Cardiac muscle cell (in vitro differentiated cells and primary cell): ENCODE measurements around the gene LRRC4. TPM values are rescaled to one million over a fixed set of nuclear protein-coding genes. Genes with fewer than 3 reads are reported as not detected.

Source experiments
- DNase-seq, 2 donors: peaks; one replicate each; pipeline versions ENCODE4 v3.0.0 to v3.0.0-alpha.2; 2010 to 2017; ENCODE audit warnings: low read depth in 1 of 2, low spot score in 1 of 2
- H3K27ac ChIP-seq: fragments of 200-600 bp; sonication (generic); 2 replicates; pipeline ENCODE4 v1.5.1; 2016
- H3K27me3 ChIP-seq: fragments of 200-600 bp; sonication (generic); 2 replicates; pipeline ENCODE4 v1.6.0; 2016; ENCODE audit warnings: control low read depth
- H3K36me3 ChIP-seq: fragments of 200-600 bp; sonication (generic); 2 replicates; pipeline ENCODE4 v1.5.1; 2016; ENCODE audit warnings: control low read depth
- H3K4me1 ChIP-seq: fragments of 200-600 bp; sonication (generic); 2 replicates; pipeline ENCODE4 v1.8.1; 2017; ENCODE audit warnings: low read depth, mild to moderate bottlenecking, mixed run types
- H3K4me3 ChIP-seq: fragments of 200-600 bp; sonication (generic); 2 replicates; pipeline ENCODE4 v1.5.1; 2016; ENCODE audit warnings: mild to moderate bottlenecking
- H3K9me3 ChIP-seq: fragments of 200-600 bp; sonication (generic); 2 replicates; pipeline ENCODE4 v1.5.1; 2017; ENCODE audit warnings: low read depth, mild to moderate bottlenecking, control low read depth
- polyA plus RNA-seq: library from polyadenylated mRNA; unstranded; fragments of >200 nt; fragmentation: Nextera tagmentation; extraction: Ambion mirVana; gene quantifications from 2 replicates; pipeline ENCODE4 v1.2.1, GENCODE V29; 2016
- total RNA-seq: library from RNA; depleted of rRNA; stranded (reverse); fragments of >200 nt; gene quantifications from 2 replicates; pipeline ENCODE4 v1.2.3, GENCODE V29; 2016
- TF ChIP-seq, protein P1 (sequence below): IDR thresholded peaks from 2 replicates; pipeline ENCODE4 v1.5.1; 2012; ENCODE audit warnings: low read depth, mild to moderate bottlenecking, low read length

LRRC4 gene
- total and polyA plus RNA-seq, 2 experiments from 2014 or later, result 2.9 to 9.3 TPM

DNA sequence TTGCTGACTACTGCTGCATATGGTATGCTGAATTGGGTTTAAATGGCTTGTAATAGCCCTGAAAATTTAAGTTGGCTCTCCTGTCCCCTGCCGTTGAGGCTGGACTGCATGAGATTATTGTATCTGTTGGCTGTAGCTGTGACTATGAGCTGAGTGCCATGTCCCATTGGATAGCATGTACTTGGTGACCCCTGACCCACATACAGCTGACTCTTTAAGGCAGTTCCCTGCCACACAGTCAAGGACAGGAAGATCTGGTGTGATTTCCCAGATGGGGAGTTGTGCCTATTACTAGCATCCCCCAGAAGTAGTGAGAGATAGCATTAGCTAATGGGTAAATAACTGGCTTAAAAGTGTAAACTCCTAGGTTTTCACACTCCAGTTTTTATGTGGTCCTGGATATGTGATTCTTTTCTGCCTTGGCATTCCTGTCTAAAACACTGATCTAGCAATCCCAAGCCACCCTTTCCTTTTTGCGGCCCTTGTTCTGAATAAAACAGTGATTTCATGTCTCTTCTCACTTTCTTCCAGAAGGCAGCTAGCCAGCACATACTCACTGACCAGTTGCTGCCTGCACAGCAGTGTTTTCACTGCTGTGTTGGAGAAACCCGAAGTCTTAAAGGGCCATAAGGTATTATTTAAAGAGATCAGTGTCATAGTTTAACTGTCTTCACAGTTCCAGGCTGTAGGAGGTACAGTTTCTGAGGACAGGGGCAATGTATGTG, 35.9 kb downstream of the LRRC4 start:
- no peaks in the 10 kb centered on the region for H3K36me3 ChIP-seq
- no peak overlapping the region for H3K4me3 ChIP-seq
- H3K27ac ChIP-seq, result peak overlapping the region; percentile 74
- peak in 1 of 2 donors; percentile 63 for DNase-seq
- no peaks in the 10 kb centered on the region for H3K27me3 ChIP-seq
- TF ChIP-seq, protein P1, sequence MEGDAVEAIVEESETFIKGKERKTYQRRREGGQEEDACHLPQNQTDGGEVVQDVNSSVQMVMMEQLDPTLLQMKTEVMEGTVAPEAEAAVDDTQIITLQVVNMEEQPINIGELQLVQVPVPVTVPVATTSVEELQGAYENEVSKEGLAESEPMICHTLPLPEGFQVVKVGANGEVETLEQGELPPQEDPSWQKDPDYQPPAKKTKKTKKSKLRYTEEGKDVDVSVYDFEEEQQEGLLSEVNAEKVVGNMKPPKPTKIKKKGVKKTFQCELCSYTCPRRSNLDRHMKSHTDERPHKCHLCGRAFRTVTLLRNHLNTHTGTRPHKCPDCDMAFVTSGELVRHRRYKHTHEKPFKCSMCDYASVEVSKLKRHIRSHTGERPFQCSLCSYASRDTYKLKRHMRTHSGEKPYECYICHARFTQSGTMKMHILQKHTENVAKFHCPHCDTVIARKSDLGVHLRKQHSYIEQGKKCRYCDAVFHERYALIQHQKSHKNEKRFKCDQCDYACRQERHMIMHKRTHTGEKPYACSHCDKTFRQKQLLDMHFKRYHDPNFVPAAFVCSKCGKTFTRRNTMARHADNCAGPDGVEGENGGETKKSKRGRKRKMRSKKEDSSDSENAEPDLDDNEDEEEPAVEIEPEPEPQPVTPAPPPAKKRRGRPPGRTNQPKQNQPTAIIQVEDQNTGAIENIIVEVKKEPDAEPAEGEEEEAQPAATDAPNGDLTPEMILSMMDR, result no peak
- no peaks in the 10 kb centered on the region for H3K9me3 ChIP-seq
- peaks cover 46% of the 10 kb centered on the region for H3K4me1 ChIP-seq

DNA sequence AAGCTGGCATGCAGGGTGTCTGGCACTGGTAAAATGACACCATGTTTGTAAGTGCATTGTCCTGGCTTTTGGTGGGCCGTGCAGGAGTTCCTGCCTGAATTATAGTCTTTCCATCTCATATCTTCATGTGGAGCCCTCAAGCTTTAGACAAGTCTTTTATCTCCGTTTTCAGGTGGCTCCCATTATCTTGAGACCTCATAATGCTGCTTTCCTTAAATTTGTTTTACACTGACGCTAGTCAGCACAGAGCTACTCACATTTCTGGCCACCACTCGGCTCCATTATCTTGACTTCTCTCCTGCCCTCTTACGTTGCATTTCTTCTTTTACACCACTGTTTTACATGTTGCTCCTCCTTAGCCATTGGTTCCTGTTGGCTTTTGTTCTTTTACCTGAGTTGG, 37.2 kb downstream of the LRRC4 start:
- DNase-seq, result no peak
- no peaks in the 10 kb centered on the region for H3K9me3 ChIP-seq
- H3K4me1 ChIP-seq, result peaks cover 46% of the 10 kb centered on the region
- H3K36me3 ChIP-seq, result no peaks in the 10 kb centered on the region
- no peaks in the 10 kb centered on the region for H3K27me3 ChIP-seq
- TF ChIP-seq, protein P1, result no peak
- H3K27ac ChIP-seq, result no peak overlapping the region
- H3K4me3 ChIP-seq, result no peak overlapping the region

DNA sequence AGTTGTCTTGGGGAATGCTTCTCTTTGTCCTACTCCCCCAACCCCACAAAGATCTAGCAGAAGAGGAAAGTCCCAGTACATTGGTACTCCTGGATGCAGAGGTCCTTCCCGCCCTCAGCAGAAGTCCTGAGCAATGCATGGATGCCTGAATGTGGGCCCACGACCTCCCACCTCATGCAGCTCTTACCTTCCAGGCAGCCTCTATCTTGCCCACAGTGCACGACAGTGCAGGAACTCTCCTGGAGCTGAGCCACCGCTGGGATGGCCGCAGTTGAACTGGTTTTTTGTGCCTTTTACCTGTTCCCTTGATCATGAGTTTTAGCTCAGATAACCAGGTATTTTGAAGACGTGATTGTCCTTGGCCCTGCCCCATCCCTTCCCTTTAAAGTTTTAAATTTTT, 37.9 kb downstream of the LRRC4 start:
- Histone ChIP-seq H3K27ac (no peak overlapping the region), H3K4me3 (no peak overlapping the region), H3K27me3 (no peaks in the 10 kb centered on the region), H3K9me3 (no peaks in the 10 kb centered on the region), H3K4me1 (peaks cover 39% of the 10 kb centered on the region), H3K36me3 (no peaks in the 10 kb centered on the region)
- TF ChIP-seq, protein P1, result no peak
- DNase-seq, result no peak

DNA sequence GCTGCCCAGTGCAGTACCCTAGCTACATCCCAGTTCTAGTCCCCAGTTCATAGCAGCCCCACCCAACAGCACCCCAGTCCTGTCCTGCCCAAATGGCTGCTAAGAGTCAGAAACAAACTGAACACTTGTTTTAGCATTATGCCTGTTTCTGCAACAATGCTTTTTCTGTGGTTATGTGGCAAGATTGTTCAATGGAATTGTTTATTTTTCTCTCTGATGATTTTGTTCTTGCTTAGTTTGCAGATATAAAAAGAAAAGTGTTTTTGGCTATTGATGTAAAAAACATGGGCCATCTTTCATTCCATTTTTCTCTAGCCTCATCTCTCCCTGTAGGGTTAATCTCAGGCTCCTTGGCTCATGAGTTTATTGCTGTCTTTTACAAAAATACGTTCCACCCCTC, 42.5 kb downstream of the LRRC4 start:
- DNase-seq, result no peak
- H3K36me3 ChIP-seq, result no peaks in the 10 kb centered on the region
- no peaks in the 10 kb centered on the region for H3K9me3 ChIP-seq
- H3K27me3 ChIP-seq, result no peaks in the 10 kb centered on the region
- H3K4me1 ChIP-seq, result peaks cover 28% of the 10 kb centered on the region
- no peak overlapping the region for H3K27ac ChIP-seq
- TF ChIP-seq, protein P1, result no peak
- no peak overlapping the region for H3K4me3 ChIP-seq

DNA sequence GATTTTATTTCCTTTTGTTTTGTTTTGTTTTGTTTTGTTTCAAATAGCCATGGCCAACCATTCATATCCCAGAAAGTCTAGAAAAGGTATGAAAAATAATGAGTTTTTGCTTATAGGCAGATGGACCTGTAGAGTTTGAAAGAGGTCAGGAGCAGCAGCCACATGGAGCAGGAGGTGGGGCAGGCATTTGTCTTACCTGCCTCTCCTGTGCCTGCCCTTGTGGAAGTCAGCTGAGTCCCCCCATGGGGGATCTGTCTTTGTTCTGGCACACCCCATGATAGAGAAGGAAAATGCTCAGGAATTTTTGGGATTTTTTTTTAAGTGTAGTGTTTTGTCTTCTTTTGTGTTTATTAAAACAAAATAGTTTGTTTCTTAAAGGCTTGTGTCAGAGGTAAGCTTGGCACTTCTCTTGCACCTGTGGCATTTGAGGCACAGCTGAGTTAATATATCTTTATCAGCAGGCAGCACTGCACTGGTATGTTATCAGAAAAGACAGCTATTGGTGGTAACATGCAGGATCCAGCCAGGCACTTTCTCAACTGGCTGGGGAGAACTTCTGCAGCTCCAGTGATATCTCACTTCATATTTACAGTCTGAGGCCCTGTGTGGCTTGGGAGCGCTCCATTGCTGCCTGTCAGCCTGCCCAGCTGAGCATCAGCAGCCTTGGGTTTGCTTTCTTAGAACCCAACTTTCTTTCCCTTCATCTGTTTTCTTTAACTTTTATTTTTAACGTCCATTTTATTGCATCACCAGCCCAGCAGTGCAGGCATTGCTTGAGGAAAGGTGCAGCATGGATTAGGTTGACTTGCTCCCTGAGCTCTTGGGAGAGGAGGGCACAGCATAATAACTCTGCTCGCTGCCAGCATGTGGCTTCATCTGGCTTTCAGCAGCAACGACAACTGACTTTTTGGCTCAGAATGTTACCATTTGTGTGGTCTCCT, 44.4 kb downstream of the LRRC4 start:
- Histone ChIP-seq H3K36me3 (no peaks in the 10 kb centered on the region), H3K27ac (no peak overlapping the region)
- TF ChIP-seq, protein P1, result no peak

More for the DNA sequence above, 44.4 kb downstream of the LRRC4 start:
- DNase-seq, result peak; percentile 24 to 28
- Histone ChIP-seq H3K27me3 (no peaks in the 10 kb centered on the region), H3K4me3 (no peak overlapping the region), H3K9me3 (no peaks in the 10 kb centered on the region), H3K4me1 (peaks cover 32% of the 10 kb centered on the region)
